HG03520 (cell line): ENCODE results near the gene TNFRSF4.

Experiments used
- ATAC-seq: cut with Tn5 transposase; IDR thresholded peaks from one replicate; pipeline ENCODE4 v1.9.1; 2021; ENCODE audit warnings: mild to moderate bottlenecking, moderate library complexity; ENCODE audit not compliant: unreplicated experiment

TNFRSF4 gene

DNA sequence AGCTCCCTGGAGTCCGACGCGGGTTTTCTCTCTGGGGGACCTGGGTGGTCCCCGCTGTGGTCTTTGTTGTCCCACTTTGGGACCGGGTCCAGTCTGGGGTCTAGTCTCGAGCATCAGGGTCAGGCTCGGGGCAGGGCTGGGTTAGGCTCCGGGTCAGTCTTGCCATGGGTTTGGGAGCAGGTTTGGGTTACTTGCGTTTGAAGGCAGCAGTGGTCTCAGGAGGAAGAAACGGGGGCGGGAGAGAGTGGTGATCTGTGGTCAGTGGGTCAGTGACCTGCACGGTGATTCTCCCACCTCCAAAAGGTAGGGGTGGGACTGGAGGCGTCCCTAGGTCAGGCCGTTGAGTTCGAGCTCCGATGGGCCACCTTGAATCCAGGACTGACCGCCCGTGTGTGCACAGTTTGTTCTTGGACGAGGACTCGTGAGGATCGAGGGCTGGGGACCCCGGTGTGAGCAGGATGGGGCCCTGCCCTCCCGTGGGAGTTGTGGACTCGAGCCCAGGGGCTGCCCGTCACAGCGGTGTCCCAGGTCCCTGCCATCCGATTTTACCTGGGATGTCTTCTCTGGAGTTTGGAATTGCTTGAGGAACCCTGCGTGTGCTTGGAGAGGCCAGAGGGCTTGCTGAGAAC lies 20.3 kb upstream of the TNFRSF4 start:
- ATAC-seq, result no peak

DNA sequence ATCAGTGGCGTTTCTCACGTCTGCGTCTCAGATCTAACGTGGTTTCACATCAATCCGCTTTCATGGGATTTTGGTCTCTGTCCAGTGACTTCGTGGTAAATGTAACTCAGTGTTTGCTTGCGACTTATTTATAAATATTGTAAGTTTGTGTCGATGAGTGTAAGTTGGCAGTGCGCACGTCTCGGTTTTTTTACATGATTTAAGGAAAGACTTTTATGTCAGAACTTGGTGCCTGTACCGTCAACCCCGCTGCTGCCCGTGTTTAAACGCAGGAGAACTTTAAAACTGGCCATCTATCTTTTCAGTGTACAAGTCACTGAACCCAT lies 19.6 kb upstream of the TNFRSF4 start:
- ATAC-seq, result no peak

DNA sequence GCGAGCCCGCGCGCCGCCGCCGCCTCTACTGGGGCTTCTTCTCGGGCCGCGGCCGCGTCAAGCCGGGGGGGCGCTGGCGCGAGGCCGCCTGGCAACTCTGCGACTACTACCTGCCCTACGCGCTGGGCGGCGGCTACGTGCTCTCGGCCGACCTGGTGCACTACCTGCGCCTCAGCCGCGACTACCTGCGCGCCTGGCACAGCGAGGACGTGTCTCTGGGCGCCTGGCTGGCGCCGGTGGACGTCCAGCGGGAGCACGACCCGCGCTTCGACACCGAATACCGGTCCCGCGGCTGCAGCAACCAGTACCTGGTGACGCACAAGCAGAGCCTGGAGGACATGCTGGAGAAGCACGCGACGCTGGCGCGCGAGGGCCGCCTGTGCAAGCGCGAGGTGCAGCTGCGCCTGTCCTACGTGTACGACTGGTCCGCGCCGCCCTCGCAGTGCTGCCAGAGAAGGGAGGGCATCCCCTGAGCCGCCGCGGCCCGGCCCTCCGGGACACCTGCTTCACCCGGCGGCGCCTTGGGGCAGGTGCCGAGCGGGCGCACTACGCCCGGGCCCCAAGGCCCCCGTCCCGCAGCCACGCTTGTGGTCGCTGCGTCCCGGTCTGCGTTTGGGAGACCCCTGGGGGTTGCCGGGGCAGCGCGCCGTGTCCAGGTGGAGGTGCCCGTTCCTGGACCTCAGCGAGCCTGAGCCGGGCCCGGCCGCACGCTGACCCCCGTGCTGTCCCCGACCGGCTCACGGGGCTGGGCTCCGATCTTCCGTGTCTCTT lies 19.0 kb upstream of the TNFRSF4 start:
- ATAC-seq, result no peak

DNA sequence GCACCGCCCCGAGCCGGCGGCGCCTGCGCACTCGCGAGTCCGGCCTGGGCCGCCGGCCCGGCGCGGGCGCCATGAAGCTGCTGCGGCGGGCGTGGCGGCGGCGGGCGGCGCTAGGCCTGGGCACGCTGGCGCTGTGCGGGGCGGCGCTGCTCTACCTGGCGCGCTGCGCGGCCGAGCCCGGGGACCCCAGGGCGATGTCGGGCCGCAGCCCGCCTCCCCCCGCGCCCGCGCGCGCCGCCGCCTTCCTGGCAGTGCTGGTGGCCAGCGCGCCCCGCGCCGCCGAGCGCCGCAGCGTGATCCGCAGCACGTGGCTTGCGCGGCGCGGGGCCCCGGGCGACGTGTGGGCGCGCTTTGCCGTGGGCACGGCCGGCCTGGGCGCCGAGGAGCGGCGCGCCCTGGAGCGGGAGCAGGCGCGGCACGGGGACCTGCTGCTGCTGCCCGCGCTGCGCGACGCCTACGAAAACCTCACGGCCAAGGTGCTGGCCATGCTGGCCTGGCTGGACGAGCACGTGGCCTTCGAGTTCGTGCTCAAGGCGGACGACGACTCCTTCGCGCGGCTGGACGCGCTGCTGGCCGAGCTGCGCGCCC lies 18.3 kb upstream of the TNFRSF4 start, which contains the start of gene B3GALT6:
Gene B3GALT6, plus strand, starts transcription at position 30 of the 588 bp plus-strand sequence. Its CDS starts 42 bp downstream, at position 72.
- no peak for ATAC-seq

DNA sequence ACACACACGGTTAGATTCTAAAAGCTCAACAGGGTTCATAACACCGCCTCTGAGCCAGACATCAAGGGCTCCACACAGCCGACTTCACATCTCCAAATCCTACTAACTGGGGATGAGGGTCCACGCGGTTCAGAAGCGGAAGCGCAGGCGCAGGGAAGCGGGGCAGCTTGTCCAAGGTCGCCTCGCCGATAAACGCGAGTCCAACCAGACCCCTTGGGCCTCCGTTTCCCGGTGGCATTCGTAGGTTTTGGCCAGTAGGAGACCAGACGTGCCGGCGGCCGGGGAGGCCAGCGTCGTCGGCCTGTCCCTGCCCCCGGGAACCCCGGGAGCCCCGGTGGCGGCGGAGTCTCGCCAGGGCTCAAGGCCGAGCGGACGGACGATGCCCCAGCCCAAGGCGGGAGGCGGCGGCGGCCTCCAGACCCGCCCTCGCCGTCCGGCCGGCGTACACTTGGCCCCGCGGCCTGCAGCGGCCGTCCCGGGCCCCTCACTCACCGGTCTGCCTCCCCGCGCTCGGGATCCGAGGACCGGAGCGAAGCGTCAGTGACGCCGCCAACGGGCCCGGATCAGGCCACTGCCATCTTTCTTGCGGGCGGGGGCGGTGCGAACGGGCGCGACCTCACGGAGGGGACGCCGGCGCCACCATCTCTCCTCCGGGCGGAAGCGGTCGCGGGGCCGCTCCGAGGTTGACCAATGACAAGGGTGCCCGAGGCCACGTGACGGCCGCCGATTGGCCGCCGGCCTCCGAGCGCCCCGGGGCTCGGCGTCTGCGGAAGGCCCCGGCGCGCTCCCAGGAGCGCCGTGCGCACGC lies 17.7 kb upstream of the TNFRSF4 start, which contains the start of gene SDF4:
Gene SDF4, minus strand, starts transcription at position 602 of the 808 bp plus-strand sequence. CDS start 3,229 bp downstream, outside the sequence.
- peak; percentile 89 for ATAC-seq

DNA sequence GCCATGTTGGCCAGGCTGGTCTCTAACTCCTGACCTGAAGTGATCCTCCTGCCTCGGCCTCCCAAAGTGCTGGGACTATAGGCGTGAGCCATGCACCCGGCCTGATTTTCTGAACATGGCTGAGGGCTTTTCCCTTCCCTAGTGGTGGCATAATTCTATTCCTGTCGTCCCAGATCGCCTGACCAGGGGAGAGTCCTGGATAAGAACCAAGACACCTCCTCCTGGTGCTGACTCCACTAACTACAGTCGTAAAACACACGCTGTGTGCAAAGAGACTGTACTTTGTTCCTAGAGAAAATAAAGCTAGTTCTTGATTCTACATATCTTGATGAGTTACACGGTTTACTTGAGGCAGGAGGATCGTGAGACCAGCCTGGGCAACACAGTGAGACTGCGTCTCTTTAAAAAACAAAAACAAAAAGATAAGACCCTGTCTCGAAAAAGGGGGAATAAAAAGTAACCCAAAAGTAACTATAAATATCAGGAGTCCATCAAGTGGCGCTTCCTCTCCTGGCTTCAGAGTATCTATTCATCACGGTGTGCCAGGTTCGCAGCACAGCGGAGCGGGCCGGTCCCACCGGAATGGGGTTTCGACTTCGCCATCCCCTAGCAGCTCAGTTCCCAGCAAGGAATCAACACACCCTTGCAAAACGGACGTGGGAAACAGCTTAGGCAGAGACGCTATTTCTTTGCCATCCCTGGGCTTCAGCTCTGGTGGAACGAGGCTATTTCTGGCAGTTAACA lies 16.9 kb upstream of the TNFRSF4 start:
- no peak for ATAC-seq

DNA sequence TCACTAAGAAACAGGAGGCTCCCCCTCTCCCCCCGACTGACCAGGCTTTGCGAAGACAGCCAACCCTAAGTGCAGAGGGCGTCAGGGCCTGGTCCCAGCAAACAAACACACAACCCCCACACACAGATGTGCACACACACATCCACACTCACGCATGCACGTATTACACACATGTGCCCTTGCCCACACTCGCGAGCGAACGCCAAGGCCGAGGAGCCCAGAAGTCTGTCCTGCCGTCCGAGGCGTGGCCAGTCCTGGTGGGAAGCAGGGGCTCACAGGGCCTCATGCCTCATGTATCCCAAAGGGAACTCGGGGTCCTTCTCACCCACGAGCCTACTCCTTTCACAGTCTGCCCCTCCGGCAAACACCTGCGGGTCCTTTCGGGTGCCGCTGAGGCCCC lies 15.8 kb upstream of the TNFRSF4 start:
- no peak for ATAC-seq

DNA sequence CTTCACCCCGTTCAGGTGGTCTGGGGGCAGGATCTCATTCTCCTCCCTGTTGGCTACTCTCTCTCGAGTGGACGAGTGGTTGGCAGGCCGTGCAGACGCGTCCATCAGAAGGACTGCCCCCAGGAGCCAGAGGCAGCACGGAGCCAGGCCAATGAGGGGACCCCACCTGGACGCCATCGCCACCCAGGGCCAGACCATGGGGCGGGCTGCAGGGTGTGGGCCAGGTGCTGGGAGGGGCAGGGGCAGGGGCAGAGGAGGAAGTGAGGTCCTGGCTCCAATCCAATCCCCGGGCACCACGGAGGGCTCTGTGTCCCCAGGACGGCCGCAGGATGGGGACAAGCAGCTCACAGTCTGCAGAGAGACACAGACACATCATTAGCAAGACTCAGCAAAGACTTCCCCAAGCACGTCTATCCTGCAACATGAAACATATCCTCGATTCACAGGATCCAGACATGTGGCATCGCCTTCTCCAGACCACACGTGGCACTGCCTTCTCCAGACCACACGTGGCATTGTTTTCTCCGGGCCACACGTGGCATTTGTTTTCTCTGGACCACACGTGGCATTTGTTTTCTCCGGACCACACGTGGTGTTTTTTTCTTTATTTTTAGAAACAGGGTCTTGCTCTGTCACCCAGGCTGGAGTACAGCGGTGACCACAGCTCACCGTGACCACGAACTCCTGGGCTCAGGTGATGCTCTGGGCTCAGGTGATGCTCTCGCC lies 14.8 kb upstream of the TNFRSF4 start:
- no peak for ATAC-seq

DNA sequence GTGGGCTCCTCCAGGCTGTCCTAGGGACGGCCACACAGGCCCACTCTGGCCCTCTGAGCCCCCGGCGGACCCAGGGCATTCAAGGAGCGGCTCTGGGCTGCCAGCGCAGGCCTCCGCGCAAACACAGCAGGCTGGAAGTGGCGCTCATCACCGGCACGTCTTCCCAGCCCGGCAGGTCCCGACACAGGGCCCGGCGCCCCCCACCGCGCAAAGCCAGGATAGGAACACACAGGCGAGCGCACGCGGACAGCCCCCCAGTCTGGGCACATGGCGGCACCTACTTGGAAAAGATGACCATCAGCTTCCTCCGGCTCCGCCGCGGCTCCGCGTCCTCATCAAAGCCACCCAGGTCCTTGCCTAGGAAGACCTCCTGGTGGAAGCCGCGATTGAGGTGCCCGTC lies 14.2 kb upstream of the TNFRSF4 start:
- no peak for ATAC-seq

DNA sequence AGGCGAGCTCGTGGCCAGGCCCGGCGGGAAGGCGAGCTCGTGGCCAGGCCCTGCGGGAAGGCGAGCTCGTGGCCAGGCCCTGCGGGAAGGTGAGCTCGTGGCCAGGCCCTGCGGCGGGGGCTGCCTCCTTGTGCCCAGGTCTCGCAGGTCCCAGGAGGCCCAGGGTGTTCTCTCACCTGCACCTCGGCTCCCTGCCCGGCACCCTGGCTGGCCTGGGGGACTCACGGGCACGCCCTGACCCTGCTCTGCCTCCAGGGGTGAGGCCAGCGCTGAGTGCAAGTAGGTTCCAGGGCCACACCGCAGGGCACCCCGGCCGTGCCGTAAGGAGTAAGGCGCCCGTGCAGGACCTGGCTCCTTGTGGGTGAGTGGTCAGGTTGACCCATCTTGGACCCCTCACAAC lies 13.4 kb upstream of the TNFRSF4 start:
- ATAC-seq, result no peak

DNA sequence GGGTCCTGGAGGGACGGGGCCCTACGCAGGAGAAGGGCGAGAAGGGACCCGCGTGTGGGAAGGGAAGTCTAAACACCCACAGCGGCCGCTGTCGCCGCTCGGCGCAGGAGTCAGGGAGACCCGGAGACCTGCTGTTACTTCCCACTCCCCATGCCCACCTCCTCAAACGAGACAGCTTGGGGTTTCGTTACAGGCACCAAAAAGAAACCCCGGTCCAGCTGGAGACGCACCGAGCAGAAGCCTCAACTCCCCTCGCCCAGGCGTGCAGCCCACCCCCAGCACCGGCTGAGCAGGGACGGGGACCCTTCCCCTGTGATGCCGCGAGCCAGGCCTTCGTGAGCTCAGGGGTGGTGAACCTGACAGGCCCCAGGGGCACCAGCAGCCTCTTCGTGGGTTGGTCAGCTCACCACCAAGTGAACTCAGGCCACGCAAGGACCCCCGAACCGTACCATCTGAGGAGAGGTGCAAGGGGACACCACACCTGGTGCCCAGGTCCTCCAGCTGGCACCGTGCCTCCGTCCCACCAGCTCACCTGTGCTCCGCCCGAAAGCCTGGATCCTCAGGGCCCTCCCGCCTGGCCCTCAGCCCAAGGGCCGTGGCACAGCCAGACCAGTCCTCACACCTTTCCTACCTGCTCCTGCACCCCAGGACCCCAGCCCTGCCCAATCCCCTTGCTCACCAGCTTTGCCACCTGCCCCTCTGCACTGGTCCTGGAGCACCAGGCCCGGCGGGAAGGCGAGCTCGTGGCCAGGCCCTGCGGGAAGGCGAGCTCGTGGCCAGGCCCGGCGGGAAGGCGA lies 12.8 kb upstream of the TNFRSF4 start:
- no peak for ATAC-seq

DNA sequence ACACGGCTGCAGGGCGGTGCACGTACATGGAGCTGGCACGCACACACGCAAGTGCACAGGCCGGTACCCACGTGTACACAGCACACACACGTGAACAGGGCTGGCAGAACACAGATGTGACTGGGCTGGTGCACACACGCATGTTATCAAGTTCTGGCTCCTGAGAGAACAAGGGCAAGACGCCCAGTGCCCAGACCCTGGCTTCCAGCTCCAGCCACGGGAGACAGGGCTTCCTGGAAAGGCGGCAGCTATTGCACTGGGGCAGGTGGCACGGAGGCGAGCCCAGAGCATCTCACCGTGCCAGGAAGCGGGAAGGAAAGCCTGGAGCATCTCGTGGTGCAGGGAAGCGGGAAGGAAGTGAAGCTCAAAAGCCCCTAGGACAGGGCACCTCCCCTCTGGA lies 12.0 kb upstream of the TNFRSF4 start:
- no peak for ATAC-seq

DNA sequence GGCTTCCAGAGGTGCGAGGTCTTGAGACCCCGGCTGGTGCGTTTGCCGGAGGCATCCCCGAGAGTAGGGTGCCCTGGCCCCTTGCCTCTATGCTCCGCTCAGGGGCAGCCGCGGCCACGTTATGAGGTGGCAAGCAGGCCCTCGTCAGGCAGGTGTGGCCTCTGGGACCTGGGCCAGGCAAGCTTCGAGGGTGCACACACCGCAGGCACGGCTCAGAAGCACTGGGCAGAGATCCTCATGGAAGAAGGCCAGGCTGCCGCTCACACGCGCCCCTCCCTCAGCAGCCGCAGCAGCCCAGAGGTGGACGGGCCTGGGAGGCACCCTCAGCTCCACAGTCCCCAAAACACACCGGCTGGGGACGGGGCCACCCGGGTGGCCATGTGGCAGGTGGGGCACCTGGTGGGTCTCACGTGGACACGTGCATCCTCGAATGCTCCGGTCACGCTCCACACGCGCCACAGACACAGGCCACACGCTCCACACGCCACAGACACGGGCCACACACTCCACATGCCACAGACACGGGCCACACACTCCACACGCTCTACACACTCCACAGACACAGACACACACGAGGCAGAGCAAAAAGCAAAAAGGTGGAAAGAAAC lies 11.4 kb upstream of the TNFRSF4 start:
- ATAC-seq, result no peak

DNA sequence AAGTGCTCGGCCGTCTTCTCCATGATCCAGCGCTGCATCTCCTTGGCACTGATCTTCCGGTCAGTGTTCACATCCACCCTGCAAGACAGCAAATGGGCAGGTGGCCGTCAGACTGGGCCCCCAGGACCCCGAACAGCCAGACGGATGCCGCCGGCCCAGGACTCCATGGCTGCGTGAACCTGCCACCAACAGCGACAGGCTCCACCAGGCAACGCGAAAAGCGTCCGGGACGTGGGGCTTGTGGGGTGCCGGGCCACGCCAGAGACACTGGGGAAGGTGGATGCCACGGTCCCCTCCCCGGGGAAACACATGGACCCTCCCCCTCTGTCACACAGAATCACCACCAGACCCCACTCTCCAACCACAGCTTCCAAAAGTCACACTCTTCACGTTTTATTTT lies 9.9 kb upstream of the TNFRSF4 start:
- ATAC-seq, result no peak

DNA sequence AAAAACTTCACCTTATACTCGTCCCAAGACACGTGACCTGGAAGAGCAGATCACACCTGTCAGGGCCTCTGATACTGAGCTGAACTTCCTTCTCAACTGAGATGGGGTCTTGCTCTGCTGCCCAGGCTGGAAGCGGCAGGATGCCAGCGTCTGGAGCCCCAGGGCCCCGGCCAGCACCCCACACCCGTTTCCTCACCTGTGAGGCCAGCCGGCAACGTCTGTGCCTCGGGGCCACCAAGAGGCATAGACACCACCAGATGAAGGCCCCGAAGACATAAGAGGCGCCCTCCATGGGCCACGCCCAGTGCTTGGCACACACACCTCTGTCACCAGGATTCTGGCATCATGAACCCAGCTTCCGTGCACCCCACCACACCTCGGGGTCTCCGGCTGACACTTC lies 9.4 kb upstream of the TNFRSF4 start:
- no peak for ATAC-seq

DNA sequence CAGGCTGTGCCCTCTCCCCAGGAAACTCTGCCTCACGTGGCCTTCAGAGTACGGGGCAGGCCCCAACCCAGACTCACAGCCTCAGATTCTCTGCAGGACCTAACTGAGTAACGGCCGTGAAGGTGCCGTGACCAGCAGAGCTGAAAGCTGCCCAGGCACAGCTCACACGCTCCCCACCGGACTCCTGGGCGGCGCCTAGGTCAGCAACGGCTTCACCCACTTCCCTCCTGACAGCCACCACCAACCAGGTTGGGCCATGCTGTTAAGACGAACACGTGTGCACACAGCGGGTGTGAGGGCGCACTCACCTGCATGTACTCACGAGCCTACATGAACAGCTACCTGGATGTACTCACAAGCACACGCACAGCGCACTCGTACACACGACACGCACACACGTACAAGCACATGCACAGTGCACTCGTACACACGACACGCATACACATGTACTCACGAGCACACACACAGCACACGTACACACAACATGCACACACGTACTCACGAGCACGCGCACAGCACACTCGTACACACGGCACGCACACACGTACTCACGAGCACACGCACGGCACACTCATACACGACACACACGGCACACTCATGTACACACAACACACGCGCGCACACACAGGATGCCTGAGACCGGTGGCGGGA lies 8.7 kb upstream of the TNFRSF4 start:
- no peak for ATAC-seq

DNA sequence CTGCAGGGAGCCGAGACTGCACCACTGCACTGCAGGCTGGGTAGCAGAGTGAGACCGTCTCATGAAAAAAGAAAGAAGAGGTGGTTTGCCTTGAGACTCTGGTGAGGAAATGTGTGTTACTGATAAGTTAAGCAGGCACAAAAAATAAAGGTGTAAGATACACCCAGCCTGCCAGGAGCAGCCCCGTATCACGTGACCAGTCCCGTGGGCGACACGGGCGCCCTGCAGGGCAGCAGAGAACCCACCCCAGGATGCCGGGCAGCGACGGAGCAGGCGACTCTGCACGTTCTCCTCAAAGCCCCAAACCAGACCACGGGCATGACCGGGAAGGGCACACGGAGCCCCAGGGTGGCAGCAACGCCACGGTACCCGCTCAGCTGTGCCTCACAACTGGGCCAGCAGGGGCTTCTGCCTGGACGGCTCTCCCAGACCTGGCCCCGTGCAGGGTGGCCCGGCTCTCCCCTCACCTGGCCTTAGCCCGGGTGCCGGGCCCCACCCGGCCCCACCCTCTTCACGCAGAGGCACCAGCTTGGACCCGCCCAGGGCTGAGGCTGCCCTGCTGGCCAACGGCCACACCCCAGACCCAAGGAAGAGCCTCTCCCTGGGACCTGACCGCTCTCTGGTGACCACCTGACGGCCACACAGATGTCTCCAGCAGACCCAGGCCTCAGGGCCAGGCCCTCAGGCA lies 8.1 kb upstream of the TNFRSF4 start:
- no peak for ATAC-seq

DNA sequence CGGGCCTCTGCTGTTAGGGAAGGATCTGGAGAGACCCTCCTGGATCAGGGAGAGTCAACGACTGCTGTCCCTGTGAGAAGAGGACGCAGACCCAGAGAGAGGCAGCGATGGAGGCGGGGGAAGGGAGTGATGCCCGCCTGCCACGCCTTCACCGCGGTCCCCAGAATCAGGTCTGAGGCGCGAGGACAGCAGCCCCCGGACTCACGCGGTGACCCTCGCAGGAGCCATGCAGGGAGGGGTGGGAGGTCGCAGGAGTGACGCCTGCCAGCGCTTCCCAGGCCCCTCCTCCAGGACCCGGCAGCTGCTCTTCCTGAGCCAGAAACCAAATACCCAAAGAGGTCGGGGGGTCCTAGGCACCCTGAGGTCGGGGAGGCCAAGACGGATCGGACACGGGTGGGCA lies 6.2 kb upstream of the TNFRSF4 start:
- ATAC-seq, result no peak
